Testis (tissue), 2 donors: Measurements from ENCODE around the gene CAMTA1.

Source experiments
- POLR2A ChIP-seq: fragments of 450-650 bp; IDR thresholded peaks from one replicate; pipeline ENCODE4 v1.6.1; 2017; ENCODE audit warnings: antibody characterized with exemption, mild to moderate bottlenecking, moderate library complexity
- TF ChIP-seq, protein P1 (sequence below), 3 experiments: fragments of 450-650 bp in 2 of 3; fragments of 200-600 bp in 1 of 3; sonication (generic) in 1 of 3; IDR thresholded peaks; one replicate each; pipeline ENCODE4 v1.5.1; 2016 to 2019; ENCODE audit warnings: antibody characterized with exemption in 3 of 3, mild to moderate bottlenecking in 2 of 3, moderate library complexity in 1 of 3

GRCh38 chr1:7265771-7266371 is 480.6 kb downstream of the CAMTA1 start:
- TF ChIP-seq, protein P1, sequence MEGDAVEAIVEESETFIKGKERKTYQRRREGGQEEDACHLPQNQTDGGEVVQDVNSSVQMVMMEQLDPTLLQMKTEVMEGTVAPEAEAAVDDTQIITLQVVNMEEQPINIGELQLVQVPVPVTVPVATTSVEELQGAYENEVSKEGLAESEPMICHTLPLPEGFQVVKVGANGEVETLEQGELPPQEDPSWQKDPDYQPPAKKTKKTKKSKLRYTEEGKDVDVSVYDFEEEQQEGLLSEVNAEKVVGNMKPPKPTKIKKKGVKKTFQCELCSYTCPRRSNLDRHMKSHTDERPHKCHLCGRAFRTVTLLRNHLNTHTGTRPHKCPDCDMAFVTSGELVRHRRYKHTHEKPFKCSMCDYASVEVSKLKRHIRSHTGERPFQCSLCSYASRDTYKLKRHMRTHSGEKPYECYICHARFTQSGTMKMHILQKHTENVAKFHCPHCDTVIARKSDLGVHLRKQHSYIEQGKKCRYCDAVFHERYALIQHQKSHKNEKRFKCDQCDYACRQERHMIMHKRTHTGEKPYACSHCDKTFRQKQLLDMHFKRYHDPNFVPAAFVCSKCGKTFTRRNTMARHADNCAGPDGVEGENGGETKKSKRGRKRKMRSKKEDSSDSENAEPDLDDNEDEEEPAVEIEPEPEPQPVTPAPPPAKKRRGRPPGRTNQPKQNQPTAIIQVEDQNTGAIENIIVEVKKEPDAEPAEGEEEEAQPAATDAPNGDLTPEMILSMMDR (IDR thresholded peaks at IDR 0.05), result no peak
- no peak for TF ChIP-seq POLR2A
